KOPT-K1 (cell line): ENCODE results near the gene ZNF778.
A peak's percentile ranks its signal among the peaks of the same experiment; 100 is the strongest.

Experiments
- H3K27ac ChIP-seq: fragments of 200-600 bp; sonication (generic); 2 replicates; pipeline ENCODE4 v1.5.1; 2016; ENCODE audit warnings: antibody characterized with exemption, mild to moderate bottlenecking, low read depth, low read length; ENCODE audit not compliant: poor library complexity, severe bottlenecking
- H3K36me3 ChIP-seq: fragments of 200-600 bp; sonication (generic); 2 replicates; pipeline ENCODE4 v1.5.1; 2017; ENCODE audit warnings: antibody characterized with exemption, mild to moderate bottlenecking, low read length, moderate library complexity; ENCODE audit not compliant: insufficient read depth
- H3K9me3 ChIP-seq: fragments of 200-600 bp; sonication (generic); 2 replicates; pipeline ENCODE4 v1.5.1; 2017; ENCODE audit warnings: antibody characterized with exemption, low read length, mild to moderate bottlenecking; ENCODE audit not compliant: insufficient read depth, poor library complexity, severe bottlenecking

ZNF778 gene

DNA sequence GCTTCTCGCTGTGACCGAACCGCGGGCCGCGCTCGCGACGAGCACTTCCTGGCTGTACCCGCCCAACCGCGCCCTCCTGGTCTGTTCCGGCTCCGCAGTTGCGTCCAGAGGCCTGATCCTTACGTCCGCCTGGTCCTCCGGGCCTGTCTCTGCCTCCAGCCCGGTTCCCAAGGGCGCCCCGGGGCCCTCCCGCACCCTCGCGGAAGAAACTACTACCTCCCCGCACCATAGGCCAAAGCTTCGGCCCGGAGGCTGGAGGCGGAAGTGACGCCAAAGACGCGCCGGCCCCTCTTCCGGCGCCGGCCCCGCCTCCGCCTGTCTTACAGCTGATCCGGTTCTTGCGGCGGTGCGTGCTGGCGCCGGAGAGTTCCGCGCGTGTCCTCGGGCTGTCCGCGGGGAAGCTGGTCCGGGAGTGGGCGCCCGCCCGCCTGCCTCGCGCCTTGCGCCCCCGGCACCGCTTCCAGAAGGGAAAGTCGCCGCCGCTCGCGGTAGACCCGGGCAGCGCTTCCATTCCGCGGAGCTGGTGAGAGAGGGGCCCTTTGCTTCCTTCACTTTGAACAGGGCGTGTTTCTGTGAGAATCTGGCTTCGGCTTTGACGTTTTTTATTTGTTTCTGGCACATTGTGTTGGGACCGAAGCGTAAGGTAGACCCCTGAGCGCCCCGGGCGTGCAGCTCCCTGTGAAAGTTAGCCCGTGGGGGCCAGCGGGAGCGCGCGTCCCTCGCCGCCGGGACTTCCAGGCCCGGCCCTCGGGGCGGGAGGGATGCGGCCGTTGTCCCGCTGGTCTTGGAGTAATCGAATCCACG lies at the start of gene ZNF778:
Gene ZNF778, plus strand, starts transcription at position 316 of the 804 bp plus-strand sequence. CDS start 3,425 bp downstream, outside the sequence.
- peaks cover 24% of the 10 kb centered on the region; the same call in 1 of the 2 replicates for H3K36me3 ChIP-seq
- H3K27ac ChIP-seq: peak within 1 kb of the TSS; percentile 85
- no peaks in the 10 kb centered on the region for H3K9me3 ChIP-seq

DNA sequence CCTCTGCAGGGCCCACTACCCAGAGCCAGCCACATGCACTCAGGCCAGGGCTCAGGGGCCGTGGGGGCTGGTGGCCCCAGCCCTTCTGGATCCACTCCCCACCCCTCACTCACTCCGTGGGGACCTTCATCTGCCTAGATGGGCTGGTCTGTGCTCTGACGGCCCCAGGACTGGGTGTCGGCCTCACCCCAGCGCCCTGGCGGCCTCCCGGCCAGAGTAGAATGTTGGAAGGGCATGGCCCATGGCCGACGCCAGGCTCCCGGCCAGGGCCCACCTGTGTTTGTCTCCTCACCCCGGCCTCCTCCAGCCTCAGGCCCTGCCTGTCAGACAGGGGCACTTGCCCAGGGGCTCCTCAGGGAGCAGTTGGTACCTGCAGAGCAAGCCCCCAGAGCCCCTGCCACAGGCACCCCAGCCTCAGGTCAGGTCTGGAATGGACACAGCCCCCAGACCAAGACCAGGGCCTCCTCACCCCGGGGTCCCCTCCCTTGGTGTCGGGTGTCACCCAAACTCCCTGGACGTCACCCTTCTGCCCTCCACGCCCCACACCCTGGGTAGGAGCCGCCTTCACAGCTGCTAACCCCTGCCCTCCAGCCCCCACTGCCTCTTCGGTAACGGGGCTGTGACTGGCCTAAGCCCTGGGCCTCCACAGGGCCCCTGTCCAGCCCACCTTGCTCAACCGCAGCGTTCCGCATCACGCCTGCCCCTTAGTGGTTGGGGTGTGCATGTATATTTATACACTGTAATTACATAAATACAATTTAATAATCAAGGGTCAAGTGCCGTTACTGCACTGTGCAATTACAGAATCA lies 48.9 kb upstream of the ZNF778 start:
- Histone ChIP-seq H3K36me3 (no peaks in the 10 kb centered on the region), H3K9me3 (no peaks in the 10 kb centered on the region), H3K27ac (no peak overlapping the region)

DNA sequence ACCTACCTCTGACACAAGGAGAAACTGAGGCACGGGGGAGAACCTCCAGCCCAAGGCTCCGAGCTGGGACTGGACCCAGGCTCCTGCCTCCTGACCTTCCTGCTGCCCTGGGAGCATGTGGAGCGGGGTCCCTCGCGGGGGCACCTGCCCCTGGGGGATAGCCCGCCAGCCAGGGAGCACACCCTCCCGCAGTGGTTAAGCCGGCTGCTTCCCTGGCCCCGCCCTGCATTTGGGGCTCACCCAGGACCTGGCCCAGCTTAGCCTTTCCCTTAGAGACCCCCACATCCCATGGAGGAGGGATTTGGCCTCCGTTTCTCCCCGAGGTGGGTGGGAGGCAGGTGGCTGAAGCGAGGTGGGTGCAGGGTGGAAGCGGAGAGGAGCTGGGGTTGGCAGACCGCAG lies 47.7 kb upstream of the ZNF778 start:
- H3K9me3 ChIP-seq: no peaks in the 10 kb centered on the region
- H3K27ac ChIP-seq: no peak overlapping the region
- H3K36me3 ChIP-seq: no peaks in the 10 kb centered on the region

DNA sequence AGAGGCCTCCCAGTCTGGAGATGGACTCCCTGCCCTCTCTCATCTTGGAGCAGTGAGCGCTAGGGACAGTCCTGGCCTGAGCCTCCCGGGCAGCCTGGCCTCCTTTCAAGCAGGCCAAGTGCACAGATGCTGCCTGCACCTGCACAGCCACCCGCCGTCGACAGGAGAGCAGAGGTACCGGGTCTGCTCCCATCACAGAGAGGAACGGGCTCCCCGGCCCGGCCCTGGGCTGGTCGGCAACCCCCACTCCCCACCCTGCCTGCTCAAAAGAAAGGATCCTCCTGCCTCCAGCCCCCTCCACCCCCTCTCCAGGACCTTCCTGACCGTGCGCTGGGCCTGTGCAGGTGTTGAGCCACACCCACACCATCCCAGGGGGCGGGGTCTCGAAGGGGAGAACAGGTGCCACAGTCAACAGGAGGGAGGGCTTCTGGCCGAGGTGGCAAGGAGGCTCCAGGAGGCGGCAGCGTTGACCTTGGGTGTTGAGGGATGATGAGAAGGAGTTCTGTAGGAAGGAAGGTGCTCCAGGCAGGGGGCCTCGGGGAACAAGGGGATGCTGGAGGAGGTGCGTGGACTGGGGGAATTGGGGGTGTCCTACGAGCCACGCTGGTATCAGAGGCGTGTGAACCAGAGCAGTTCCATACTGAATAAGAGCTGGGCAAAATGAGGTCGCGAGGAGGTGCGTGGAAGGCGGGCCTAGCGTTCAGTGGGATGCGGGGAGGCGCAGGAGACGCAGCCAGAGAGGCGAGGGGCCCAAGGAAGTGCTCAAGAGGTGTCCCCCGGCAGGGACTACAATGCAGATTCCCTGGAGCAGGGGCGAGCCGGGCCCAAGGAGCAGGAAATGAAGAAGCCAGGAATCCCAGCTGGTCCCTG lies 46.9 kb upstream of the ZNF778 start:
- no peaks in the 10 kb centered on the region for H3K9me3 ChIP-seq
- H3K27ac ChIP-seq: no peak overlapping the region
- H3K36me3 ChIP-seq: no peaks in the 10 kb centered on the region

DNA sequence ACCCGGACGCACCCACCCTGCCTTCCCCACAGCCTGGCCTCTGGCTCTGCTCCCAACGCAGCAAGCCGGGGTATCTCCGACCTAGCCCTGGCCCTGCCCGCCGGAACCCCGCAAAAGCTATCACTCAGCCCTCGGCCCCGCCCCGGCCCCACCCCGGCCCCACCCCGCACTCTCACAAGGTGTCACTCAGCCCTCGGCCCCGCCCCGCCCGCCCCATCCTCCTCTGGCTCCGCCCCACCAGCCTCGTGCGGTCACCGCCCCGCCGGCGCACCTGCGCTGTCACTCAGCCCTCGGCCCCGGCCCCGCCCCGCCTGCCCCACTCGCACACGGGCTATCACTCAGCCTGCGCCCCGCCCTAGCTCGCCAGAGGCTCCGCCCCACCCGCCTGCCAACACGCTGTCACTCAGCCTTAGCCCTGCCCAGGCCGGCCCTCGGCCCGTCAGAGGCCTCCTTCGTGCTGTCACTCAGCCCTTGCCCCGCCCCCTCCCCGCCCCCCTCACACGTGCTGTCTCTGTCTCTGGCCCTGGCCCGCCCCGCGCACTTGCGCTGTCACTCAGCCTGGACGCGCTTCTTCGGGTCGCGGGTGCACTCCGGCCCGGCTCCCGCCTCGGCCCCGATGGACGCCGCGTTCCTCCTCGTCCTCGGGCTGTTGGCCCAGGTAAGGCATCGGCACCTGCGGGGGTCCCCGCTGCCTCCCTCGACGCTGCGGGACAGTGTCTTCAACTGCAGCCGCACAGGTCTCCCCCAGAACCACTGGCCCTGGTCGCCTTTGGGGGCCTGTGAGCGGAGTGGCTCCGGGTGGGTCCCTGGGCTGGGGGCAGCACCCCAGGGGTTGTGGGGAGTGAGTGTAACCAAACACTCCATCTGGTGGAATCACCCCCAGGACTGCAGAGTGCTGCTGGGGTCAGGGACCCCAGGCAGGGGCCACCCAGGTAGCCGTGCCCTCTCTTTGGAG lies 46.0 kb upstream of the ZNF778 start, which contains the start of gene CDH15:
Gene CDH15, plus strand, starts transcription at position 533 of the 955 bp plus-strand sequence. Its CDS starts 84 bp downstream, at position 617.
- no peaks in the 10 kb centered on the region for H3K9me3 ChIP-seq
- H3K36me3 ChIP-seq: no peaks in the 10 kb centered on the region
- H3K27ac ChIP-seq: no peak within 1 kb of the TSS

DNA sequence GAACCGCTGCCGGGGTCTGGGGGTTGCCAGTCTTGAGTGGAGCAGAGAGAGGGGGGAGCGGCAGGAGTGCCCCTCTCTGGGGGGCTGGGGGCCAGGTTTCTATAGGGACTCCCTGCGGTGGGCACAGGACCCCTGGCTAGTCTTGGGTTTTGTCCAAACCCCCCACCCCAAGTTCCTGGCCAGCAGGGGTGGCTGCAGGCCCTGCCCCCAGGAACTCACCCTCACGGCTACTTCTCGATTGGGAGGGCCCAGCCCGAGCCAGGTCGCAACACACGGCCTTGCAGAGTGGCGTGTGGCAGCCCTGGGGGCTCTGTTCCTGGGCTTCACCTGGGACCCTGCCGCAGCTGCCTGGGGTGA lies 45.4 kb upstream of the ZNF778 start:
- no peak overlapping the region for H3K27ac ChIP-seq
- no peaks in the 10 kb centered on the region for H3K9me3 ChIP-seq
- H3K36me3 ChIP-seq: no peaks in the 10 kb centered on the region

DNA sequence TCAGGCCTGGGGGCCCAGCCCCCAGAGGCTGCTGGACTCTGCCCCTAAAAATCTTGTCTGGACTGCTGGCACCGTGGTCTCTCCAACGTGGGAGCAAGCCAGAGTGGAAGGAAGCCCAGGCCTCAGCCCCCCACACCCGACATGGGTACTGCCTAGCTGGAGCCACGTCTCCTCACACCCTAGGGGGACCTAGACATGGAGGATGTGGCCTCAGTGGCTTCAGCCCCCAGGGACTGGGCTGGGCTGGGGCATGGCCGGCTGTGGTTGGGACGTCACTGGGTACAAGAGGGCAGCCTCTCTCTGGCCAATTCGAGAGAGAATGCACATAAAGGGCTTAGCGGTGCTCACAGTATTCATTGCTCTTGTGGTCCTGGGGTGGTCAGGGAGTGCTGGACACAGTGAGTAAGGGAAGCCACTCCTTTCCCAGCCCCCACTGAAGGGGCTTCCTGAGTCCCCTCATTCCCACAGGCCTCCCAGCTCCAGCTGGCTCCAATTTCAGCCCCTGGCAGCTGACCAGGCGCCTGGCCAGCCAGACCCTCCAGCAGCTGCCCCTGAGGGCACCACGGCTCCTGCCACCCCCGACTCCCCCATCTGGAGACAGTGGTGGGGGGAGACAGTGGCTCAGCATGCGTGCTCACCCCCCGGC lies 44.9 kb upstream of the ZNF778 start:
- Histone ChIP-seq H3K27ac (no peak overlapping the region), H3K9me3 (no peaks in the 10 kb centered on the region), H3K36me3 (no peaks in the 10 kb centered on the region)

DNA sequence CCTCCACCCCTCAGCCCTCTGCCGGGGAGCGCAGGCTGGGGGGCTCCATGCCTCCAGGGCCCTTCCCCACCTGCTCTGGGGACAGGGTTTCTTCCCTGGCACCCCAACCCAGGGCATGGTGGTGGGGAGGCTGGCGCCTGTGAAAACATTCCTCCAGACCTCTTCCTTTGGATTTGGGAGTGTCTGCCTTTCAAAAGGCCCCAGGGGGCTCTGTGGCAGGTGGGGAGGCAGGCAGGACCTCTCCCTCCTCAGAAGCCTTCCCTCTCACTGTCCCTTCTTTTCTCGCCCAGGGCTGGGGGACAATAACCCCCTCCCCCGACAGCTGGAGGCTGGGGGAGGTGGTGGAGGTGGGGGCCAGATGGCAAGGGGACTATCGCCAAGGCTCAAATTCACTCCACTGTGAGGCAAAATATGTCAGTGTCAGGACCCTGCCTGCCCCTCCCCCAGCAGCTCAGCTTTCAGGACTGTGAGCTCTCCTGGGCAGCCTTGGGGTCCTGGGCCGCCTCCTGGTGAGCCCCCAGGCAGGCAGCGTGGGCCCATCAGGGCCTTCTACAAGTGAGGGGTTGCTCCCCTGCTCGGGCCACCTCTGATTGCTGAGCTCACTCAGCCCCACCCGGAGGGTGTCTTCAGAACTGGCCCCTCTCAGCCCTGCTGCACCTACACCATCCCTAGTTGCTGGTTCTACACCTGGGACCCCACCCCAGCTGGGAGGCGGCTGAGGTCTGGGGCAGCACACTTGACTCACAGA lies 44.2 kb upstream of the ZNF778 start:
- H3K9me3 ChIP-seq: no peaks in the 10 kb centered on the region
- no peak overlapping the region for H3K27ac ChIP-seq
- no peaks in the 10 kb centered on the region for H3K36me3 ChIP-seq

DNA sequence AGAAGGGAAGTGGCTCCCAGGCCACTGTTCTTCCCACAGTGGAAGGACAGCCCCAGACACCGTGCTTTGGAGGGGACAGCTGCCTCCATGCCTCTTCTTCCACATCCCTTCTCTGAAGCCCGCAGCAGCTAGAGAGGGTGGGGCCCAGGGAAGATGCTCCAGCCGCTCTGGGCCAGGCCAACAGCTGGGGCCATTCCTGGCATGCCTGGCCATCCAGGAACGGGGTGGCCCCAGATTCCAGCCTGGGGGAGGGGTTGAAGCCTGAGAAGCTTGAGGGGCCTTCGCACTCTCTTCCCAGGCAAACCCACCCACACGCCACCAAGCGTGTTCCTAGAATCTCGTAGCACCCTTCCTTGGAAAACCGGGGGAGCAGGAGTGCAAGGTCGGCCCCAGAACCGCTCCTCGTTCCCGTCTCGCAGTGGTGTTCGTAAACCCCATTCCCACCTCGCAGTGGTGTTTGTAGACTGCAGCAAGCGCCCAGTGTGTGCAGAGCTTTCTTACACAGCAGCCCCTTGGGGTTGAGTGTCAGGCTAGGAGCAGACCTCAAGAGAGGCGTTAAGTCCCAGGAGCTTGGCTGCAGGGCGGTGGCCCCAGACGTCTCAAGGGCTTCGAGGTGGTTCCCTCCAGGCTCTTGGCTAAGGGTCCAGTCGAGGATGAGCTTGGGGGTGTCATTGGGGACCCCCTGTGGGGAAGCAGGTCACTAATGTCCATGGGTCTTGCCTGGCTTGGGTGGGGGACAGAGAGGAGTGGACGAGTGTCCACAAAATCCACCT lies 43.3 kb upstream of the ZNF778 start:
- no peaks in the 10 kb centered on the region for H3K9me3 ChIP-seq
- H3K36me3 ChIP-seq: no peaks in the 10 kb centered on the region
- no peak overlapping the region for H3K27ac ChIP-seq

DNA sequence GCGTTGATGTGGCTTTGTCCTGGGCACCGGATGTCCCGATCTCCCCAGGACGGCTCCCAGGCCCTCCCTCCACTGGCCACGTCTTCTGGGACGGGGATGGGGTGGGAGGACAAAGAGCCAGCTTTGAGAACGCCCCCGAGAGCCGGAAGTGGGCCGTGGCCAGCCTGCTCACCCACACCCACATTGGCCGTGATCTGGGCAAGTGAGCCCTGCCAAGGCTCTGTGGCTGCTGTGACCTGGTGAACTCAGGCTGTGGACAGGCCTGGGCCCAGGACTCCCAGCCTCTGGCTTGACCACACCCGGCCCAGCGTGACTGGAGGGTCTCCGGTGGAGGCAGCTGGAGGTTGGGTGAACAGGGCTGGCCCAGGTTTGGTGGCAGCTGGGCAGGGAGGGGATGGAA lies 42.6 kb upstream of the ZNF778 start:
- Histone ChIP-seq H3K27ac (no peak overlapping the region), H3K9me3 (no peaks in the 10 kb centered on the region)

DNA sequence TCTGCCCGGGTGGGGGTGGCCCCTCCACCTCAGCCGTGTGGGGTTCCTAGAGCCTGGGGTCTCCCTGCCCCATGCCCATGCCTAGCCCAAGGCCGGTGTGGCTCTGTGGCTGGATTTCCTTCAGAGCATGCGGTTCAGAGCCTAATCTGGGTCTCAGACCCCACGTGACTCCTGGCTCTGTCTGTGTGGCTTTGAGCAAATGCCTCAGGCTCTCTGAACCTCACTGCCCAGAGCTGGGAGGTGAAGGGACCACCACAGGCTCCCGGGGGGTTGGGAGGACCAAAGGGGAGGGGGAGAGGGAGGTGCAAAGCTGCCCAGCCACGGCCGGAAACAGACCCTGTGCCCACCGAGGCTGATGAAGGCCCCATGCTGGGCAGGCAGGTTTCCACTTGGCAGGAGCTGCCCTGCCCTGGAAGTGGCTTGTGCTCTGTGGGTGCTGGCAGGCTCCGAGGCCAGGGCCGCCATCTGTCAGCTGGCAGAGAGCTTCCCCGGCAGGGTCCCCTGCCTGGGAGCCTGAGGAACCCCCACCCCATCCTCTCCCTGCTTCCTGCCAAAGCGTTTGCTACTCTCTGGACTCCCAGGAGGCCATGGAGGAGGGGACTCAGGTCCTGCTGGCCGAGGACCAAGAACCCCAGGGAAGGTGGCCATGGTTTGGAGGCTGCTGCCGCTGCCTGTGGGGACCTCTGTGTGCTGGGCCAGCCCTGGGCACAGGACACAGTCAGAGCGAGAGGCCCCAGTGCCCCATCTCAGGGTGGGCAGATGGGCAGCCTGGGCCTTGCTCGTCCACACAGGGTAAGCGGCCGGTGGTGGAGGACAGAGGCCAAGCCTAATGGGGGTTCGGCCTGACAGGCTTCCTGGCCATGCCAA lies 42.0 kb upstream of the ZNF778 start:
- no peaks in the 10 kb centered on the region for H3K9me3 ChIP-seq
- H3K36me3 ChIP-seq: no peaks in the 10 kb centered on the region
- H3K27ac ChIP-seq: no peak overlapping the region

More for the DNA sequence above, 42.6 kb upstream of the ZNF778 start:
- no peaks in the 10 kb centered on the region for H3K36me3 ChIP-seq
